HepG2 (cell line): ENCODE measurements around the gene CDC42EP3.

Experiments
- HNF4A ChIP-seq: sonication (generic); formaldehyde crosslinking; IDR thresholded peaks from 2 replicates; pipeline ENCODE4 v1.4.0; 2020; ENCODE audit warnings: missing genetic modification reagents
- JUNB ChIP-seq: sonication (generic); formaldehyde crosslinking; IDR thresholded peaks from 2 replicates; pipeline ENCODE4 v1.8.0; 2022; ENCODE audit warnings: missing genetic modification reagents, mild to moderate bottlenecking, borderline replicate concordance
- MTERF4 ChIP-seq: sonication (generic); formaldehyde crosslinking; IDR thresholded peaks from 2 replicates; pipeline ENCODE4 v1.8.0; 2023; ENCODE audit warnings: mild to moderate bottlenecking, missing genetic modification reagents
- PLRG1 ChIP-seq: fragments of 450-650 bp; conservative IDR thresholded peaks from 2 replicates; pipeline ENCODE4 v1.6.1; 2016
- SIN3A ChIP-seq: IDR thresholded peaks from 2 replicates; pipeline ENCODE4 v1.6.1; 2011; ENCODE audit warnings: low read depth, mild to moderate bottlenecking, control low read depth, low read length, borderline replicate concordance
- TAF1 ChIP-seq: sonication (generic); formaldehyde crosslinking; IDR thresholded peaks from 2 replicates; pipeline ENCODE4 v1.4.0; 2020; ENCODE audit warnings: missing genetic modification reagents
- ZUFSP ChIP-seq: sonication (generic); formaldehyde crosslinking; IDR thresholded peaks from 2 replicates; pipeline ENCODE4 v1.9.0; 2021; ENCODE audit warnings: missing genetic modification reagents, mild to moderate bottlenecking, borderline replicate concordance

- TF ChIP-seq SIN3A: no peak
- TF ChIP-seq PLRG1: no peak
- TF ChIP-seq ZUFSP (CRISPR knock-in tag): no peak
- TF ChIP-seq HNF4A (CRISPR knock-in tag): no peak
- no peak for TF ChIP-seq JUNB (CRISPR knock-in tag)
- TF ChIP-seq MTERF4: no peak
- no peak for TF ChIP-seq TAF1 (CRISPR knock-in tag)
Observed at GRCh38 chr2:37658682-37659081, 12.8 kb downstream of the CDC42EP3 start.
